Measurements from ENCODE around the gene COL23A1.
"Not testable (repeated sequence)": the region's sequence is repeated elsewhere in the genome, so short reads cannot be mapped to it uniquely, and the experiment has no call there.

COL23A1 gene

GRCh38 chr5:178370102-178370501, 220.1 kb downstream of the COL23A1 start:
- DNase-seq = no peak

- DNase-seq = not testable (repeated sequence)
These were observed 220.7 kb downstream of the COL23A1 start for GRCh38 chr5:178369469-178369868.

- DNase-seq = no peak
These were observed 221.4 kb downstream of the COL23A1 start for GRCh38 chr5:178368716-178369300.

- peak; percentile 50 for DNase-seq
These were observed 221.9 kb downstream of the COL23A1 start for GRCh38 chr5:178368274-178368673.

- no peak for DNase-seq
These were observed 222.5 kb downstream of the COL23A1 start for GRCh38 chr5:178367736-178368120.

- DNase-seq = no peak
These were observed 223.0 kb downstream of the COL23A1 start for GRCh38 chr5:178366998-178367735.

- no peak for DNase-seq
These were observed 224.4 kb downstream of the COL23A1 start for GRCh38 chr5:178365501-178366440.

- no peak for DNase-seq
These were observed 225.9 kb downstream of the COL23A1 start for GRCh38 chr5:178364326-178364675.

- no peak for DNase-seq
These were observed 226.5 kb downstream of the COL23A1 start for GRCh38 chr5:178363501-178364325.

GRCh38 chr5:178361657-178362445, 228.3 kb downstream of the COL23A1 start:
- DNase-seq = peak; percentile 66

GRCh38 chr5:178360926-178361235, 229.3 kb downstream of the COL23A1 start:
- DNase-seq = no peak

GRCh38 chr5:178360222-178360925, 229.8 kb downstream of the COL23A1 start:
- DNase-seq = peak; percentile 48

GRCh38 chr5:178359738-178360137, 230.5 kb downstream of the COL23A1 start:
- no peak for DNase-seq

GRCh38 chr5:178357678-178358077, 232.5 kb downstream of the COL23A1 start:
- no peak for DNase-seq

- DNase-seq = no peak
These were observed 233.1 kb downstream of the COL23A1 start for GRCh38 chr5:178357121-178357521.

- DNase-seq = peak; percentile 76
These were observed 233.7 kb downstream of the COL23A1 start for GRCh38 chr5:178356431-178356872.

GRCh38 chr5:178355671-178356070, 234.5 kb downstream of the COL23A1 start:
- no peak for DNase-seq

- no peak for DNase-seq
These were observed 236.7 kb downstream of the COL23A1 start for GRCh38 chr5:178353461-178353860.

- DNase-seq = no peak
These were observed 238.2 kb downstream of the COL23A1 start for GRCh38 chr5:178352035-178352349.

GRCh38 chr5:178351221-178352034, 238.8 kb downstream of the COL23A1 start:
- no peak for DNase-seq

Measured in fibroblast of upper back skin (primary cell).